Fibroblast of skin of left biceps (primary cell): ENCODE measurements around the gene FNTB.

Experiments
- DNase-seq, 2 experiments: peaks; one replicate each; pipeline ENCODE4 v3.0.0-alpha.2; 2013; ENCODE audit warnings: low read depth in 2 of 2

Gene FNTB

GRCh38 chr14:64986648-64987437 lies at the start of gene FNTB:
Gene FNTB (plus strand): TSS chr14:64986895. CDS start chr14:64986954, 59 bp downstream.
- DNase-seq: peak; percentile 92

GRCh38 chr14:64937171-64937820 lies 49.4 kb upstream of the FNTB start:
- no peak for DNase-seq

- no peak for DNase-seq
Observed at GRCh38 chr14:64937821-64938193, 48.9 kb upstream of the FNTB start.

DNA sequence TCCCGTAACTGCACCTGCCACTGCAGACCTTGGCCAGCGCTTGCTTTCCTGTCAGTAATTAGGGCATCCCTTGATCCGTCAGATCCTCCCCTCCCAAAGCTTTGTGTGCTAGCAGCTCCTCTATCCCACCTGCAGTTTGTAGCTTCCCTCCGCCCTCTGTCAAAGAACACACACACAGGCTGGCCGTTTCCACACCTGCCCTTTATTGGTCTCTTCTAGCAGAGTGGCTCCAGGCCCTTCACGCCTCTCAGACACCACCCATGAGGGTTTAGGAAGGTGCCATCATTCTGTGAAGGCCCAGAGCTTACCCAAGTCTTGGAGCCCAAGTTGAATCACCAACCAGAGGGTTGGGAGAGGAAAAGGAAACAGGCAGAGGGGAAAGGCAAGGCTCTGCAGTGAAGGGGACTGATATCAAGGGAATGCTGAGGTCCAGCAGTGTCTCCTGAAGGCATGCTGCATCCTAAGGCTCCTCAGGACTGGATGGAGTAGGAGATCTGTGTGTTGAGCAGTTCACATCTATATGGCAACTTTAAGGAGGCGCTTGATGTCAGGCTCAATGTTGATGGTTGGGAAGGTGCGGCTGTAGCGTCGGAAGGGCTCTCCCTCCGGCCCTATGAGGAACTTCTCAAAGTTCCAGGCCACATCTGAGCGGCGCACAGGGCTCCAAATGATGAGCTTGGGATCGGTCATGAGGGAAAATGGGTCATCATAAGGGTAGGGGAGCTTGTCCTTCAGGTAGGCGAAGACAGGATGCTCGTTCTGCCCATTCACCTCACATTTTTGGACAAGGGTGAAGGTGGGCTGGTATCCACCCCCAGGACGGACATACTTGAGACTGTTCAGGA lies 47.5 kb upstream of the FNTB start:
- DNase-seq: no peak

- no peak for DNase-seq
Observed at GRCh38 chr14:64939817-64940190, 46.9 kb upstream of the FNTB start.

GRCh38 chr14:64940336-64940910 lies 46.3 kb upstream of the FNTB start:
- no peak for DNase-seq

- no peak for DNase-seq
Observed at GRCh38 chr14:64942531-64943111, 44.1 kb upstream of the FNTB start, which contains the start of gene GPX2. Gene GPX2 (minus strand): TSS chr14:64942745. CDS start chr14:64942726, 19 bp downstream.

- DNase-seq: no peak
Observed at GRCh38 chr14:64943556-64943955, 43.1 kb upstream of the FNTB start.

DNA sequence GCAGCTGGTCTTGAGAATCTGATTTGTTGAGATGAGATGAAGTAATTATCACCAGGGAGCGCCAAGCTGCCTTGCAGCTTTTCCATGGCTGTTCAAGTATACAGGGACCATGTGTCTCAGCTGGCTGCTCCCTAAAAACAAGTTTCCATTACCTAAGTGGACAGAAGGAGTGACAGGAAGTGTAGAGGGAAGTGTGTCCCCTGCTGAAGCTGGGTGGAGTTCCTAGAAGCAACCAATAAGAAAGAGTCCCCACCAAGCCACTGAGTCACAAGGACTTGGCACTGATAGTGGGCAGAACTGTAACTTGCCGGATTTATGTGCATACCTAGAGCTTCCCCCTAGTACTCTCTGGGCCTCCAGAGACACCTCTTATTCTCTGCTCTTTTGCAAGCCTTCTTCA lies 42.7 kb upstream of the FNTB start:
- no peak for DNase-seq

DNA sequence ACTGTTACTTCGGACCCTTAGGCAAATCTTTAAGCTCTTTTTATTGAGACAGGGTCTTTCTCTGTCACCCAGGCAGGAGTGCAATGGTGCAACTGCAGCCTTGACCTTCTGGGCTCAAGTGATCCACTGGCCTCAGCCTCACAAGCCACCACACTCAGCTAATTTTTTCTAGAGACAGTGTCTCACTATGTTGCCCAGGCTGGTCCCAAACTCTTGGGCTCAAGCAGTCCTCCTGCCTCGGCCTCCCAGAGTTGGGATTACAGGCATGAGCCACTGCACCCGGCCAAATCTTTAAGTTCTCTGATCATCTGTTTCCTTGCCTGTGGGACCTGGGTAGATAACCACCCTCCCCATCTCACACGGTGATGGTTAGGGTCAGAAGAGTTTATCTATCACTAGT lies 41.8 kb upstream of the FNTB start:
- no peak for DNase-seq

GRCh38 chr14:64945431-64946178 lies 41.1 kb upstream of the FNTB start:
- DNase-seq: no peak

GRCh38 chr14:64946310-64947045 lies 40.2 kb upstream of the FNTB start:
- no peak for DNase-seq

GRCh38 chr14:64947710-64948611 lies 38.7 kb upstream of the FNTB start:
- no peak for DNase-seq

DNA sequence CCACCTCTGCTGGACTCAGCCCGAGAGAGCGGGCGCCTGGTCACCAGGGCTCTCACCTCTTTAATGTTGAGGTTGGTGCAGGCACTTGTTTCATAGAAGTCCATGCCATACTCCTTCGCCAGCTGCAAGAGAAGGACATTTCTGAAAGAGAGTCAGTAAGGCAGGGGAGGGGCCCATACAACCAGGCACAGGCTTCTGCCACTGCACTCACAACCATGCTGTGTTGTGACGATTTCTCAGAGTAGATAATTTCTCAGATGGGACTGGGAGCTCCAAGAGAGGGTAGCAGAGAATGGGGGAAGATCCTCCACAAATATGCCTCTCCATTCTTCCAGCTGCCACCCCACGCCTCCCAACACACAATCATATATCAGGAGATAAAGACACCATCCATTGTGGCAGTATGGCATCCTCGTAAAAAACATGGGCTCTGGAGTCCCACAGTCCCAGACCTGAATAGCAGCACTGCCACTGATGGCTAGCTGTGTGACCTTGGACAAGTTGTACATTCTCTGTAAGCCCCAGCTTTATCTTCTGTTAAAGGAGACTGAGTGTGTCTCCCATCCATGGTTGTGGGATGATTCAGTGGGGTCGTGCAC lies 38.0 kb upstream of the FNTB start:
- DNase-seq: no peak

- DNase-seq: no peak
Observed at GRCh38 chr14:64950889-64951288, 35.8 kb upstream of the FNTB start.

- no peak for DNase-seq
Observed at GRCh38 chr14:64951291-64951690, 35.4 kb upstream of the FNTB start.

DNA sequence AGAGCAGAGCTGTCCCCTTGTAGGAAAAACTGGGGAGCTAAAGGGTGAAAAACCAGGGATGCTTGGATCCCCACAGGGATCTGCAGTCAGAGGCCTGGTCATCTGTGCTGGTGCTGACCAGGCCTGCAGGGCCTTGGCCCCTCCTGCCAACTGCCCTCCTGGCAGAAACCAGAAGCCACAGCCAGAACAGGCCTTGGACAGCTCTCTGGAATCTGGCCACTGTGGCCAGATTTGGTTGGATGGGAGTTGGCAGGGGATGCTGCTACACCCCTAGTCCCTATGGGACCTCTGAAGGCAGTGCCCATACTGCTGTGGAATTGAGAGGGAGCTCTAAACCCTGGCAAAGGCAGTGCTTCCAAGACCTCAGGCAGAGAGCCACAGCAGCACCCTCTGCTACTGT lies 35.0 kb upstream of the FNTB start:
- DNase-seq: no peak

DNA sequence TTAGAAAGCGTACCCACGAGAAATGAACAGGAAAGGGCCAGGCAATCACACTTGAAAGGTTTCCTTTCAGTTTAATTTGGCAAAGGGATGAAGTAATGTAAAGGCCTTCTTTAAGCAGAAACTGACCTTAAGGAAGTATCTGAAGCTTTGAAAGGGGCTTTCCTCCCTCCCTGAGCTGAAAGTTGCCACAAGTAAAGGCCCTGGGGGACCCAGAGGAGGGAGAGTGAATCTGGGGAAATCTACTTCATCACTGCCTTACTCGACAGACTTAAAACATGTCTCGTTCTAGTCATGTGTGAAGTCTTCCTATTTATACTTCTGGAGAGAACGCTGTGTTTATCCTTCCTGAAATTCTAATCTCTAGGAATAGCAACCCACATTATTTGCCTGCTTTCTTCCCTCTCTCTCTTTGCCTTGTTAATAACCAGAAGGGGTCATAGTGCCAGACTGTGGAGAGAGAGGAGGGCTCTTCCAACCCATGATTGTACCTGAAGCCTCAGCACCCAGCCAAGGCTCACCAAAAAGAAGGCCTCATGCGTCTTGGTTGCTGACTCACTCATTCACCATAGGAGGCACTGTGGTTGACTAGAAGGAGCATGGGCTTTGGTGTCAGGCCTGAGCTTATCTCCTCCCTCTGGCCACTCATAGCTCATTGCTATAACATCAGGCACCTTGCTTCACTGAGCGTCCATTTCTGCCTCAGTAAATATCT lies 33.9 kb upstream of the FNTB start:
- DNase-seq: no peak
